Hepatocyte (in vitro differentiated cells): ENCODE results near the gene NDST4. TPM values are rescaled to one million over a fixed set of nuclear protein-coding genes. Genes with fewer than 3 reads are reported as not detected.
A peak's percentile ranks its signal among the peaks of the same experiment; 100 is the strongest.

ENCODE experiments used
- DNase-seq: peaks from one replicate; pipeline ENCODE4 v3.0.0-alpha.2; 2016; ENCODE audit warnings: low spot score
- H2AFZ ChIP-seq: fragments of 200-600 bp; sonication (generic); 2 replicates; pipeline ENCODE4 v1.6.0; 2016; ENCODE audit warnings: antibody characterized with exemption, mild to moderate bottlenecking
- H3K27ac ChIP-seq: fragments of 200-600 bp; sonication (generic); 2 replicates; pipeline ENCODE4 v1.5.1; 2016; ENCODE audit warnings: mild to moderate bottlenecking
- H3K27me3 ChIP-seq: fragments of 200-600 bp; sonication (generic); 2 replicates; pipeline ENCODE4 v1.6.1; 2016
- H3K36me3 ChIP-seq: fragments of 200-600 bp; sonication (generic); replicated peaks from 2 replicates; pipeline ENCODE4 v1.5.1; 2016; ENCODE audit warnings: low read depth; ENCODE audit not compliant: insufficient read depth
- H3K4me1 ChIP-seq: fragments of 200-600 bp; sonication (generic); 2 replicates; pipeline ENCODE4 v1.5.1; 2016; ENCODE audit warnings: mild to moderate bottlenecking, moderate library complexity; ENCODE audit not compliant: insufficient read depth
- H3K4me2 ChIP-seq: fragments of 200-600 bp; sonication (generic); 2 replicates; pipeline ENCODE4 v1.6.0; 2016
- H3K4me3 ChIP-seq: fragments of 200-600 bp; sonication (generic); 2 replicates; pipeline ENCODE4 v1.5.1; 2016; ENCODE audit warnings: mild to moderate bottlenecking
- H3K79me2 ChIP-seq: fragments of 200-600 bp; sonication (generic); 2 replicates; pipeline ENCODE4 v1.6.0; 2017; ENCODE audit warnings: mild to moderate bottlenecking
- H3K9me2 ChIP-seq: fragments of 200-600 bp; sonication (generic); replicated peaks from 2 replicates; pipeline ENCODE4 v1.6.0; 2017; ENCODE audit warnings: mild to moderate bottlenecking; ENCODE audit not compliant: insufficient read depth
- H3K9me3 ChIP-seq: fragments of 200-600 bp; sonication (generic); 2 replicates; pipeline ENCODE4 v1.5.1; 2016; ENCODE audit warnings: low read depth, mild to moderate bottlenecking
- H4K20me1 ChIP-seq: fragments of 200-600 bp; sonication (generic); 2 replicates; pipeline ENCODE4 v1.6.0; 2016; ENCODE audit warnings: mild to moderate bottlenecking; ENCODE audit not compliant: insufficient read depth, poor library complexity, severe bottlenecking
- CTCF ChIP-seq: fragments of 200-600 bp; sonication (generic); IDR thresholded peaks from 2 replicates; pipeline ENCODE4 v1.5.1; 2016; ENCODE audit warnings: antibody characterized with exemption, mild to moderate bottlenecking; ENCODE audit not compliant: poor library complexity
- EZH2 ChIP-seq: fragments of 200-600 bp; sonication (generic); IDR thresholded peaks from 2 replicates; pipeline ENCODE4 v1.6.1; 2016; ENCODE audit warnings: antibody characterized with exemption, mild to moderate bottlenecking, borderline replicate concordance
- EZH2phosphoT487 ChIP-seq: fragments of 200-600 bp; sonication (generic); IDR thresholded peaks from one replicate; pipeline ENCODE4 v1.6.1; 2018; ENCODE audit warnings: antibody characterized with exemption, mild to moderate bottlenecking, low read depth, moderate library complexity; ENCODE audit not compliant: unreplicated experiment, severe bottlenecking
- WGBS: methylation state at CpG from one replicate; pipeline ENCODE4 v1.1.6; 2016; ENCODE audit warnings: low lambda C conversion rate; ENCODE audit errors: missing lambda C conversion rate; 5-methylcytosine and 5-hydroxymethylcytosine counted together
- polyA plus RNA-seq: library from polyadenylated mRNA; unstranded; fragments of >200 nt; fragmentation: Nextera tagmentation; extraction: Ambion mirVana; gene quantifications from 2 replicates; pipeline ENCODE4 v1.2.1, GENCODE V29; 2016
- total RNA-seq: library from RNA; depleted of rRNA; stranded (reverse); fragments of >200 nt; gene quantifications from 2 replicates; pipeline ENCODE4 v1.2.3, GENCODE V29; 2014

NDST4 gene
- total and polyA plus RNA-seq, 2 experiments from 2014 or later: 0.37 TPM; not detected in 1

GRCh38 chr4:115053313-115053712, 60.1 kb downstream of the NDST4 start:
- Histone ChIP-seq H3K4me3 (no peak overlapping the region), H3K27ac (no peak overlapping the region), H3K36me3 (no peaks in the 10 kb centered on the region), H3K9me3 (no peaks in the 10 kb centered on the region), H3K9me2 (no peaks in the 10 kb centered on the region), H3K4me1 (no peaks in the 10 kb centered on the region), H4K20me1 (no peaks in the 10 kb centered on the region), H3K4me2 (no peak overlapping the region), H3K27me3 (no peaks in the 10 kb centered on the region), H2AFZ (no peak overlapping the region), H3K79me2 (no peaks in the 10 kb centered on the region)
- 81% methylated on average over 1 of the region's 1 CpG for WGBS
- TF ChIP-seq EZH2phosphoT487 (no peak), EZH2 (no peak), CTCF (no peak)
- DNase-seq: no peak

- DNase-seq: no peak
- Histone ChIP-seq H3K27ac (no peak overlapping the region), H3K27me3 (no peaks in the 10 kb centered on the region), H3K4me1 (no peaks in the 10 kb centered on the region), H3K4me3 (no peak overlapping the region), H2AFZ (no peak overlapping the region), H3K36me3 (no peaks in the 10 kb centered on the region), H3K4me2 (no peak overlapping the region), H3K9me3 (no peaks in the 10 kb centered on the region), H3K79me2 (no peaks in the 10 kb centered on the region), H4K20me1 (no peaks in the 10 kb centered on the region), H3K9me2 (no peaks in the 10 kb centered on the region)
- TF ChIP-seq CTCF: peak; percentile 3
- TF ChIP-seq EZH2: no peak
- WGBS: 34% methylated on average over 3 of the region's 3 CpGs
These were observed 70.9 kb downstream of the NDST4 start for GRCh38 chr4:115042496-115042895.

GRCh38 chr4:115030281-115030680, 83.1 kb downstream of the NDST4 start:
- no peaks in the 10 kb centered on the region for H3K9me3 ChIP-seq
- DNase-seq: no peak
- no peak overlapping the region for H3K4me3 ChIP-seq
- H3K27me3 ChIP-seq: no peaks in the 10 kb centered on the region
- H3K9me2 ChIP-seq: no peaks in the 10 kb centered on the region
- TF ChIP-seq EZH2phosphoT487: no peak
- H3K4me2 ChIP-seq: no peak overlapping the region
- H2AFZ ChIP-seq: no peak overlapping the region
- no peaks in the 10 kb centered on the region for H3K4me1 ChIP-seq
- no peaks in the 10 kb centered on the region for H4K20me1 ChIP-seq
- no peak overlapping the region for H3K27ac ChIP-seq
- H3K79me2 ChIP-seq: no peaks in the 10 kb centered on the region
- H3K36me3 ChIP-seq: no peaks in the 10 kb centered on the region

GRCh38 chr4:115028682-115029410, 84.6 kb downstream of the NDST4 start:
- Histone ChIP-seq H3K4me1 (no peaks in the 10 kb centered on the region), H2AFZ (no peak overlapping the region), H3K79me2 (no peaks in the 10 kb centered on the region), H3K4me2 (no peak overlapping the region), H3K9me2 (no peaks in the 10 kb centered on the region), H3K36me3 (no peaks in the 10 kb centered on the region), H3K27ac (no peak overlapping the region), H3K9me3 (no peaks in the 10 kb centered on the region), H4K20me1 (no peaks in the 10 kb centered on the region), H3K4me3 (no peak overlapping the region), H3K27me3 (no peaks in the 10 kb centered on the region)
- WGBS: 70% methylated on average over 2 of the region's 2 CpGs
- TF ChIP-seq EZH2: no peak
- no peak for TF ChIP-seq EZH2phosphoT487
- no peak for TF ChIP-seq CTCF
- DNase-seq: no peak
